A549 (cell line): Measurements from ENCODE around the gene TOP3A. TPM values are rescaled to one million over a fixed set of nuclear protein-coding genes. Genes with fewer than 3 reads are reported as not detected.

ENCODE experiments used
- CBX2 ChIP-seq: fragments of 200-600 bp; sonication (generic); IDR thresholded peaks from 2 replicates; pipeline ENCODE4 v1.6.1; 2016; ENCODE audit warnings: low read depth, mild to moderate bottlenecking, borderline replicate concordance
- CBX8 ChIP-seq: fragments of 200-600 bp; sonication (generic); IDR thresholded peaks from 2 replicates; pipeline ENCODE4 v1.6.1; 2016
- CEBPB ChIP-seq, 2 experiments: fragments of >200 bp in 1 of 2; sonication (Bioruptor Twin) in 1 of 2; formaldehyde crosslinking in 1 of 2; IDR thresholded peaks; 2 replicates each; pipeline ENCODE4 v1.6.1; 2012 to 2016
- CHD4 ChIP-seq: fragments of 200-600 bp; sonication (generic); IDR thresholded peaks from 2 replicates; pipeline ENCODE4 v1.6.1; 2016; ENCODE audit warnings: antibody characterized with exemption, mild to moderate bottlenecking, borderline replicate concordance
- FOSL2 ChIP-seq, 2 experiments: fragments of 450-650 bp in 1 of 2; fragments of >200 bp in 1 of 2; sonication (Bioruptor Twin) in 1 of 2; formaldehyde crosslinking; IDR thresholded peaks; 2 replicates each; pipeline versions ENCODE4 v1.5.0 to v1.6.1; 2016 to 2020; ENCODE audit warnings: mild to moderate bottlenecking in 1 of 2, moderate library complexity in 1 of 2
- FOXS1 ChIP-seq: fragments of 250-450 bp; sonication (Bioruptor Pico); IDR thresholded peaks from 2 replicates; pipeline ENCODE4 v1.5.0; 2020; ENCODE audit warnings: mild to moderate bottlenecking, moderate library complexity
- HDAC2 ChIP-seq: fragments of 200-600 bp; sonication (generic); IDR thresholded peaks from 2 replicates; pipeline ENCODE4 v1.6.1; 2016
- HOXA7 ChIP-seq: fragments of 250-450 bp; sonication (Bioruptor Pico); IDR thresholded peaks from 2 replicates; pipeline ENCODE4 v1.5.0; 2020; ENCODE audit warnings: mild to moderate bottlenecking, moderate library complexity
- JUNB ChIP-seq: fragments of >200 bp; sonication (Bioruptor Twin); formaldehyde crosslinking; IDR thresholded peaks from 2 replicates; pipeline ENCODE4 v1.6.1; 2016
- KDM1A ChIP-seq: fragments of 200-600 bp; sonication (generic); IDR thresholded peaks from 2 replicates; pipeline ENCODE4 v1.6.1; 2016; ENCODE audit warnings: low read depth, mild to moderate bottlenecking
- MAZ ChIP-seq: fragments of 150-350 bp; IDR thresholded peaks from 2 replicates; pipeline ENCODE4 v1.6.1; 2014; ENCODE audit warnings: antibody characterized with exemption, low read depth, low read length, borderline replicate concordance
- MYC ChIP-seq: IDR thresholded peaks from 2 replicates; pipeline ENCODE4 v1.6.1; 2012; ENCODE audit warnings: mild to moderate bottlenecking, inconsistent platforms, low read length, improper control_type of control experiment, borderline replicate concordance
- NR3C1 ChIP-seq: fragments of >200 bp; sonication (Bioruptor Twin); formaldehyde crosslinking; IDR thresholded peaks from 3 replicates; pipeline ENCODE4 v1.6.1; 2017
- POLR2A ChIP-seq: IDR thresholded peaks from 2 replicates; pipeline ENCODE4 v1.6.1; 2012; ENCODE audit warnings: mild to moderate bottlenecking, low read length
- RCOR1 ChIP-seq: fragments of 150-350 bp; IDR thresholded peaks from 2 replicates; pipeline ENCODE4 v1.6.1; 2014; ENCODE audit warnings: antibody characterized with exemption, low read length, low read depth
- RFX5 ChIP-seq: fragments of 450-650 bp; IDR thresholded peaks from 2 replicates; pipeline ENCODE4 v1.7.1; 2014; ENCODE audit warnings: antibody characterized with exemption, mild to moderate bottlenecking, moderate library complexity
- RNF2 ChIP-seq: fragments of 200-600 bp; sonication (generic); IDR thresholded peaks from 2 replicates; pipeline ENCODE4 v1.6.1; 2016; ENCODE audit warnings: low read depth, mild to moderate bottlenecking, antibody characterized with exemption, moderate library complexity, borderline replicate concordance
- SMC3 ChIP-seq: fragments of >200 bp; sonication (Bioruptor Twin); formaldehyde crosslinking; IDR thresholded peaks from 3 replicates; pipeline ENCODE4 v1.6.1; 2018; ENCODE audit warnings: inconsistent platforms
- SREBF2 ChIP-seq: fragments of 450-650 bp; IDR thresholded peaks from 2 replicates; pipeline ENCODE4 v1.6.1; 2014; ENCODE audit warnings: mild to moderate bottlenecking, moderate library complexity
- TFCP2L1 ChIP-seq: fragments of 250-450 bp; sonication (Bioruptor Pico); IDR thresholded peaks from 2 replicates; pipeline ENCODE4 v1.5.0; 2021; ENCODE audit warnings: mild to moderate bottlenecking
- ZC3H11A ChIP-seq: fragments of 450-650 bp; IDR thresholded peaks from 2 replicates; pipeline ENCODE4 v1.6.1; 2014; ENCODE audit warnings: antibody characterized with exemption, mild to moderate bottlenecking
- ZFP36 ChIP-seq: fragments of 450-650 bp; IDR thresholded peaks from 2 replicates; pipeline ENCODE4 v1.6.1; 2014; ENCODE audit warnings: borderline replicate concordance; ENCODE audit not compliant: partially characterized antibody
- ZNF302 ChIP-seq: fragments of 250-450 bp; sonication (Bioruptor Pico); IDR thresholded peaks from 2 replicates; pipeline ENCODE4 v1.9.0; 2021; ENCODE audit warnings: inconsistent platforms, mild to moderate bottlenecking, moderate library complexity
- polyA plus RNA-seq, 4 experiments: library from polyadenylated mRNA; depleted of rRNA in 3 of 4; stranded (reverse); fragments of >200 nt; fragmentation: RNase III in 1 of 4; extraction: RNeasy Plus Mini Kit Qiagen cat#74134 plus additional on column Dnase treatment in 1 of 4; gene quantifications; 2 replicates in 3 of 4; 3 replicates in 1 of 4; pipeline ENCODE4 v1.2.3, GENCODE V29; 2011 to 2017
- TF ChIP-seq, protein P1 (sequence below): IDR thresholded peaks from 2 replicates; pipeline ENCODE4 v1.6.1; 2012; ENCODE audit warnings: low read depth, borderline replicate concordance
- TF ChIP-seq, protein P2 (sequence below): IDR thresholded peaks from 2 replicates; pipeline ENCODE4 v1.6.1; 2012
- TF ChIP-seq, protein P3 (sequence below): fragments of 450-650 bp; IDR thresholded peaks from 2 replicates; pipeline ENCODE4 v1.6.1; 2014; ENCODE audit warnings: antibody characterized with exemption
- TF ChIP-seq, protein P4 (sequence below): fragments of 150-350 bp; IDR thresholded peaks from 2 replicates; pipeline ENCODE4 v1.6.1; 2014; ENCODE audit warnings: low read depth, mild to moderate bottlenecking, low read length
- TF ChIP-seq, protein P5 (sequence below): fragments of 250-450 bp; sonication (Bioruptor Pico); IDR thresholded peaks from 2 replicates; pipeline ENCODE4 v1.5.0; 2020; ENCODE audit warnings: low read depth, mild to moderate bottlenecking, moderate library complexity
- TF ChIP-seq, protein P6 (sequence below): fragments of 250-450 bp; sonication (Bioruptor Pico); IDR thresholded peaks from 2 replicates; pipeline ENCODE4 v1.5.0; 2021; ENCODE audit warnings: mild to moderate bottlenecking, moderate library complexity, borderline replicate concordance

Gene TOP3A
- polyA plus RNA-seq, 2 of the 4 experiments (the other 2 are of a cell fraction) = 29.0 to 29.3 TPM

DNA sequence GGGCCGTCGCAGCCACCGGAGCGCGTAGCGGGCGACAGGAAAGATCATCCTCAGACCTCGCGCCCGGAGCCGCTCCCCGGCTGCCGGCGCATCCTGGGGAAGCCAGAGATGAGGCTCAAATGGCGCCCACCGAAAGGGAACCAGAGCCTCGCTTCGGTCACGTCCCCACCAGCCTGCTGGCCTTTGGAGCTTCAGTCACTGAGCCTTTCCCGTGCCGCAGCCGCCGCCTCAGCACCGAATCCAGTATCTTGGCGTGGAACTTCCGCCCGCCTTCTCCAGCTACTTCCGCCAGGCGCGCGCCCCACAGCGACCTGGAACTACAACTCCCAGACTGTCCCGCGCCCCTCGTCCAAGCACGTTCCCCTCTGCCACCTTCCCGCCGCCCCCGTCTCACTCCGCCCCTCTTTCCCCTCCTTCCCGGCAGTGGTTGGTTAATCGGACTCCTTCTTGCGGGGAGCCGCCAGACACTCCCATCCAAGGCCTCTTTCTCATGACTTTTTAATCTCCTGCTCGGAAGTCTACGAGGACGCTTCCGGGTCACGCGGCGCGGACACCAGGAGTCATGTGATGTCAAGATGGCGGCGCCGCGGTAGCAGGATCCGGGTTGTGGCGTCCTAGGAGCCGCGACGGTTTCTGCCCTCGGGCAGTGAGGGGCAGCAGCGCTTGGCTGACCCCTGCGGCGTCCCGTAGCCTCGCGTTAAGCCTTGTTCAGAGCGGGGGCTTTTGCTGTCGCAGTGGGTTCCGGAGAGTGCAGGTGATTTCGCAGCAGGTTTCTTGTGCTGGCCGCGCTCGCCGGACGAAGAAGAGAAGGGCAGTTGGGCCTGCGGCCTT is at the start of gene TOP3A, which contains the start of gene SMCR8 (continued):
- TF ChIP-seq ZFP36 = no peak
- TF ChIP-seq, protein P1, sequence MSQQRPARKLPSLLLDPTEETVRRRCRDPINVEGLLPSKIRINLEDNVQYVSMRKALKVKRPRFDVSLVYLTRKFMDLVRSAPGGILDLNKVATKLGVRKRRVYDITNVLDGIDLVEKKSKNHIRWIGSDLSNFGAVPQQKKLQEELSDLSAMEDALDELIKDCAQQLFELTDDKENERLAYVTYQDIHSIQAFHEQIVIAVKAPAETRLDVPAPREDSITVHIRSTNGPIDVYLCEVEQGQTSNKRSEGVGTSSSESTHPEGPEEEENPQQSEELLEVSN = peak; percentile 96
- peak; percentile 61; the same call in 1 of the 2 replicates for TF ChIP-seq TFCP2L1
- no peak for TF ChIP-seq NR3C1
- no peak for TF ChIP-seq SREBF2
- TF ChIP-seq MAZ = no peak
- no peak for TF ChIP-seq RNF2
- TF ChIP-seq ZNF302 (CRISPR knock-in tag) = no peak
- TF ChIP-seq RFX5 = 0 out of 2 replicates have a peak, but pooled peaks have one; percentile 28
- no peak for TF ChIP-seq JUNB
- TF ChIP-seq, protein P2, sequence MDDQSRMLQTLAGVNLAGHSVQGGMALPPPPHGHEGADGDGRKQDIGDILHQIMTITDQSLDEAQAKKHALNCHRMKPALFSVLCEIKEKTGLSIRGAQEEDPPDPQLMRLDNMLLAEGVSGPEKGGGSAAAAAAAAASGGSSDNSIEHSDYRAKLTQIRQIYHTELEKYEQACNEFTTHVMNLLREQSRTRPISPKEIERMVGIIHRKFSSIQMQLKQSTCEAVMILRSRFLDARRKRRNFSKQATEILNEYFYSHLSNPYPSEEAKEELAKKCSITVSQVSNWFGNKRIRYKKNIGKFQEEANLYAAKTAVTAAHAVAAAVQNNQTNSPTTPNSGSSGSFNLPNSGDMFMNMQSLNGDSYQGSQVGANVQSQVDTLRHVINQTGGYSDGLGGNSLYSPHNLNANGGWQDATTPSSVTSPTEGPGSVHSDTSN = no peak
- TF ChIP-seq FOSL2 (IDR thresholded peaks at IDR 0.05) = no peak
- peak; percentile 9; the same call in 1 of the 2 replicates for TF ChIP-seq FOSL2 (CRISPR knock-in tag; IDR thresholded peaks at IDR 0.05)
- TF ChIP-seq, protein P3, sequence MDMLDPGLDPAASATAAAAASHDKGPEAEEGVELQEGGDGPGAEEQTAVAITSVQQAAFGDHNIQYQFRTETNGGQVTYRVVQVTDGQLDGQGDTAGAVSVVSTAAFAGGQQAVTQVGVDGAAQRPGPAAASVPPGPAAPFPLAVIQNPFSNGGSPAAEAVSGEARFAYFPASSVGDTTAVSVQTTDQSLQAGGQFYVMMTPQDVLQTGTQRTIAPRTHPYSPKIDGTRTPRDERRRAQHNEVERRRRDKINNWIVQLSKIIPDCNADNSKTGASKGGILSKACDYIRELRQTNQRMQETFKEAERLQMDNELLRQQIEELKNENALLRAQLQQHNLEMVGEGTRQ = peak; percentile 99
- no peak for TF ChIP-seq CBX2
- TF ChIP-seq HOXA7 = no peak
- TF ChIP-seq ZC3H11A = no peak
- TF ChIP-seq HDAC2 = peak; percentile 100
- TF ChIP-seq RCOR1 = no peak
- peak; percentile 90 for TF ChIP-seq POLR2A
- TF ChIP-seq CHD4 = no peak
- TF ChIP-seq SMC3 = no peak
- TF ChIP-seq FOXS1 (CRISPR knock-in tag) = no peak
- TF ChIP-seq, protein P4, sequence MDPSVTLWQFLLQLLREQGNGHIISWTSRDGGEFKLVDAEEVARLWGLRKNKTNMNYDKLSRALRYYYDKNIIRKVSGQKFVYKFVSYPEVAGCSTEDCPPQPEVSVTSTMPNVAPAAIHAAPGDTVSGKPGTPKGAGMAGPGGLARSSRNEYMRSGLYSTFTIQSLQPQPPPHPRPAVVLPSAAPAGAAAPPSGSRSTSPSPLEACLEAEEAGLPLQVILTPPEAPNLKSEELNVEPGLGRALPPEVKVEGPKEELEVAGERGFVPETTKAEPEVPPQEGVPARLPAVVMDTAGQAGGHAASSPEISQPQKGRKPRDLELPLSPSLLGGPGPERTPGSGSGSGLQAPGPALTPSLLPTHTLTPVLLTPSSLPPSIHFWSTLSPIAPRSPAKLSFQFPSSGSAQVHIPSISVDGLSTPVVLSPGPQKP = no peak
- peak in 1 of 2 experiments; percentile 23; a peak in 1 of 4 replicates for TF ChIP-seq CEBPB (IDR thresholded peaks at IDR 0.05)
- TF ChIP-seq, protein P5, sequence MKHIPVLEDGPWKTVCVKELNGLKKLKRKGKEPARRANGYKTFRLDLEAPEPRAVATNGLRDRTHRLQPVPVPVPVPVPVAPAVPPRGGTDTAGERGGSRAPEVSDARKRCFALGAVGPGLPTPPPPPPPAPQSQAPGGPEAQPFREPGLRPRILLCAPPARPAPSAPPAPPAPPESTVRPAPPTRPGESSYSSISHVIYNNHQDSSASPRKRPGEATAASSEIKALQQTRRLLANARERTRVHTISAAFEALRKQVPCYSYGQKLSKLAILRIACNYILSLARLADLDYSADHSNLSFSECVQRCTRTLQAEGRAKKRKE (CRISPR knock-in tag) = no peak
- no peak for TF ChIP-seq KDM1A
- TF ChIP-seq MYC = peak; percentile 77; the same call in 1 of the 2 replicates
- no peak for TF ChIP-seq CBX8
- TF ChIP-seq, protein P6, sequence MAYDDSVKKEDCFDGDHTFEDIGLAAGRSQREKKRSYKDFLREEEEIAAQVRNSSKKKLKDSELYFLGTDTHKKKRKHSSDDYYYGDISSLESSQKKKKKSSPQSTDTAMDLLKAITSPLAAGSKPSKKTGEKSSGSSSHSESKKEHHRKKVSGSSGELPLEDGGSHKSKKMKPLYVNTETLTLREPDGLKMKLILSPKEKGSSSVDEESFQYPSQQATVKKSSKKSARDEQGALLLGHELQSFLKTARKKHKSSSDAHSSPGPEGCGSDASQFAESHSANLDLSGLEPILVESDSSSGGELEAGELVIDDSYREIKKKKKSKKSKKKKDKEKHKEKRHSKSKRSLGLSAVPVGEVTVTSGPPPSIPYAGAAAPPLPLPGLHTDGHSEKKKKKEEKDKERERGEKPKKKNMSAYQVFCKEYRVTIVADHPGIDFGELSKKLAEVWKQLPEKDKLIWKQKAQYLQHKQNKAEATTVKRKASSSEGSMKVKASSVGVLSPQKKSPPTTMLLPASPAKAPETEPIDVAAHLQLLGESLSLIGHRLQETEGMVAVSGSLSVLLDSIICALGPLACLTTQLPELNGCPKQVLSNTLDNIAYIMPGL (CRISPR knock-in tag) = no peak
